ENCODE results near the gene LEMD3.
A peak's percentile ranks its signal among the peaks of the same experiment; 100 is the strongest.

The LEMD3 gene

GRCh38 chr12:65208964-65209654 lies 39.7 kb downstream of the LEMD3 start:
- DNase-seq (ENCODE audit: low spot score), result no peak

- DNase-seq (ENCODE audit: low spot score), result no peak
Measured at GRCh38 chr12:65209655-65210043, 40.3 kb downstream of the LEMD3 start.

GRCh38 chr12:65217086-65217485 lies 47.7 kb downstream of the LEMD3 start:
- DNase-seq (ENCODE audit: low spot score), result no peak

- no peak for DNase-seq (ENCODE audit: low spot score)
Measured at GRCh38 chr12:65220761-65221160, 51.4 kb downstream of the LEMD3 start.

GRCh38 chr12:65229441-65229840 lies 60.1 kb downstream of the LEMD3 start:
- peak; percentile 41 for DNase-seq (ENCODE audit: low spot score)

GRCh38 chr12:65232476-65233077 lies 63.2 kb downstream of the LEMD3 start:
- peak; percentile 21 for DNase-seq (ENCODE audit: low spot score)

GRCh38 chr12:65237153-65237552 lies 67.8 kb downstream of the LEMD3 start:
- DNase-seq (ENCODE audit: low spot score), result no peak

GRCh38 chr12:65238609-65239008 lies 69.2 kb downstream of the LEMD3 start:
- DNase-seq (ENCODE audit: low spot score), result no peak

- DNase-seq (ENCODE audit: low spot score), result no peak
Measured at GRCh38 chr12:65248656-65249633, 79.6 kb downstream of the LEMD3 start.

- DNase-seq (ENCODE audit: low spot score), result no peak
Measured at GRCh38 chr12:65252515-65252914, 83.1 kb downstream of the LEMD3 start.

GRCh38 chr12:65257986-65258385 lies 88.6 kb downstream of the LEMD3 start:
- no peak for DNase-seq (ENCODE audit: low spot score)

GRCh38 chr12:65259501-65259900 lies 90.1 kb downstream of the LEMD3 start:
- DNase-seq (ENCODE audit: low spot score), result no peak

GRCh38 chr12:65263777-65264176 lies 94.4 kb downstream of the LEMD3 start:
- DNase-seq (ENCODE audit: low spot score), result no peak

GRCh38 chr12:65266408-65266807 lies 97.0 kb downstream of the LEMD3 start:
- no peak for DNase-seq (ENCODE audit: low spot score)

GRCh38 chr12:65269603-65270002 lies 100.2 kb downstream of the LEMD3 start:
- peak; percentile 7 for DNase-seq (ENCODE audit: low spot score)

GRCh38 chr12:65274602-65275272 lies 105.4 kb downstream of the LEMD3 start:
- DNase-seq (ENCODE audit: low spot score), result no peak

GRCh38 chr12:65275627-65276026 lies 106.2 kb downstream of the LEMD3 start:
- DNase-seq (ENCODE audit: low spot score), result no peak

- DNase-seq (ENCODE audit: low spot score), result no peak
Measured at GRCh38 chr12:65276916-65277530, 107.6 kb downstream of the LEMD3 start.

- DNase-seq (ENCODE audit: low spot score), result no peak
Measured at GRCh38 chr12:65277994-65278575, 108.7 kb downstream of the LEMD3 start.

GRCh38 chr12:65278576-65279368 lies 109.4 kb downstream of the LEMD3 start, which contains the start of gene MSRB3:
Gene MSRB3 (plus strand): TSS chr12:65278683. CDS start chr12:65308580, 29,897 bp downstream.
- peak; percentile 70 for DNase-seq (ENCODE audit: low spot score)

Data from kidney tubule cell (primary cell).